Natural killer cell (primary cell): ENCODE results near the gene PCBP3. TPM values are rescaled to one million over a fixed set of nuclear protein-coding genes. Genes with fewer than 3 reads are reported as not detected.

Source experiments
- ATAC-seq, 3 donors: fragments of 150-1000 bp in 2 of 3; fragments of 200-7000 bp in 1 of 3; cut with Tn5 transposase; 1 replicate in 1 of 3; 2 replicates in 2 of 3; pipeline ENCODE4 v1.10.0; 2021; ENCODE audit warnings: mild to moderate bottlenecking in 2 of 3, moderate library complexity in 2 of 3
- DNase-seq, 2 donors: peaks; one replicate each; pipeline versions ENCODE4 v3.0.0 to v3.0.0-alpha.2; 2013 to 2021; ENCODE audit warnings: mixed read lengths in 1 of 2
- H3K27ac ChIP-seq: one replicate; pipeline ENCODE4 v1.5.1; 2013; ENCODE audit warnings: mild to moderate bottlenecking, low read length
- H3K27me3 ChIP-seq: one replicate; pipeline ENCODE4 v1.6.1; 2013; ENCODE audit warnings: low read length; ENCODE audit not compliant: control insufficient read depth, insufficient read depth
- H3K36me3 ChIP-seq: one replicate; pipeline ENCODE4 v1.6.1; 2013; ENCODE audit warnings: low read length; ENCODE audit not compliant: control insufficient read depth, insufficient read depth
- H3K4me1 ChIP-seq: one replicate; pipeline ENCODE4 v1.6.1; 2013; ENCODE audit warnings: low read length; ENCODE audit not compliant: control insufficient read depth, insufficient read depth
- H3K4me3 ChIP-seq: one replicate; pipeline ENCODE4 v1.5.1; 2013; ENCODE audit warnings: low read length
- H3K9me3 ChIP-seq: one replicate; pipeline ENCODE4 v1.6.1; 2013; ENCODE audit warnings: low read length; ENCODE audit not compliant: control insufficient read depth, insufficient read depth
- H3K27ac Mint-ChIP-seq, 2 donors: one replicate each; pipeline ENCODE4 v1.8.0; 2022; ENCODE audit warnings: mild to moderate bottlenecking in 2 of 2, mixed read lengths in 2 of 2, moderate library complexity in 1 of 2
- H3K27me3 Mint-ChIP-seq, 2 donors: one replicate each; pipeline ENCODE4 v1.8.0; 2022; ENCODE audit warnings: low read depth in 2 of 2, mixed read lengths in 2 of 2
- H3K36me3 Mint-ChIP-seq: one replicate; pipeline ENCODE4 v1.8.0; 2022; ENCODE audit warnings: mixed read lengths
- H3K4me1 Mint-ChIP-seq, 2 donors: one replicate each; pipeline ENCODE4 v1.8.0; 2022; ENCODE audit warnings: mixed read lengths in 2 of 2
- H3K4me3 Mint-ChIP-seq: one replicate; pipeline ENCODE4 v1.8.0; 2022; ENCODE audit warnings: mild to moderate bottlenecking, moderate library complexity, mixed read lengths
- H3K9me3 Mint-ChIP-seq, 2 donors: one replicate each; pipeline ENCODE4 v1.8.0; 2022; ENCODE audit warnings: mixed read lengths in 2 of 2
- CTCF ChIP-seq: fragments of 200-600 bp; IDR thresholded peaks from one replicate; pipeline ENCODE4 v1.8.0; 2022; ENCODE audit warnings: antibody characterized with exemption
- WGBS: methylation state at CpG from one replicate; pipeline ENCODE4 v1.1.7; 2013; ENCODE audit warnings: missing lambda C conversion rate; ENCODE audit not compliant: insufficient coverage; 5-methylcytosine and 5-hydroxymethylcytosine counted together
- intact Hi-C: fragments of 100-400 bp; cut with micrococcal nuclease; formaldehyde crosslinking; loops from one replicate; pipeline ENCODE4 v1.14.2; 2022
- total RNA-seq, 4 donors: library from RNA; stranded (reverse); fragments of 120-200 nt in 1 of 4; gene quantifications; one replicate each; pipeline versions ENCODE4 v1.2.3 to v1.2.4, GENCODE V29; 2013 to 2022

The PCBP3 gene
- total RNA-seq, 3 donors from 2014 or later (not counting 1 experiment from before 2014, with no cell fraction given) = 0.50 to 3.0 (median 0.52) TPM

GRCh38 chr21:45880097-45881068 lies 236.9 kb downstream of the PCBP3 start:
- Histone ChIP-seq H3K27me3 (no peaks in the 10 kb centered on the region), H3K4me3 (no peak overlapping the region), H3K4me1 (peaks cover 20% of the 10 kb centered on the region), H3K27ac (no peak overlapping the region), H3K9me3 (peaks cover 2% of the 10 kb centered on the region), H3K36me3 (no peaks in the 10 kb centered on the region)
- peaks cover 23 to 36% of the 10 kb centered on the region in 2 donors for H3K27me3 Mint-ChIP-seq
- TF ChIP-seq CTCF = peak; percentile 32
- peaks cover 3 to 5% of the 10 kb centered on the region in 2 donors for H3K9me3 Mint-ChIP-seq
- peak; percentile 37 to 82 for DNase-seq
- no peak overlapping the region for H3K27ac Mint-ChIP-seq
- intact Hi-C loops = no loop called here
- WGBS = 48% methylated on average over 25 of the region's 29 CpGs
- ATAC-seq = peak; percentile 53 to 74 (median 73)
- peaks cover 13 to 14% of the 10 kb centered on the region in 2 donors for H3K4me1 Mint-ChIP-seq
- H3K4me3 Mint-ChIP-seq = no peak overlapping the region
- H3K36me3 Mint-ChIP-seq = peaks cover 2% of the 10 kb centered on the region

GRCh38 chr21:45882645-45883044 lies 239.1 kb downstream of the PCBP3 start:
- no peaks in the 10 kb centered on the region for H3K36me3 ChIP-seq
- no peak overlapping the region for H3K4me3 Mint-ChIP-seq
- no peak for DNase-seq

GRCh38 chr21:45883090-45883489 lies 239.6 kb downstream of the PCBP3 start:
- Mint-ChIP-seq H3K9me3 (peaks cover 7 to 10% of the 10 kb centered on the region in 2 donors), H3K27me3 (peaks cover 22 to 36% of the 10 kb centered on the region in 2 donors), H3K27ac (no peak overlapping the region), H3K4me1 (peaks cover 25 to 33% of the 10 kb centered on the region in 2 donors), H3K4me3 (no peak overlapping the region), H3K36me3 (peaks cover 7% of the 10 kb centered on the region)
- no peak for TF ChIP-seq CTCF
- DNase-seq (no peak), ATAC-seq (no peak)
- no peak overlapping the region for H3K27ac ChIP-seq
- no peaks in the 10 kb centered on the region for H3K27me3 ChIP-seq
- 85% methylated on average over 4 of the region's 4 CpGs for WGBS
- peaks cover 19% of the 10 kb centered on the region for H3K9me3 ChIP-seq
- intact Hi-C loops = no loop called here
- no peak overlapping the region for H3K4me3 ChIP-seq
- H3K36me3 ChIP-seq = no peaks in the 10 kb centered on the region
- H3K4me1 ChIP-seq = peaks cover 42% of the 10 kb centered on the region

More at GRCh38 chr21:45882645-45883044, 239.1 kb downstream of the PCBP3 start:
- intact Hi-C loops = no loop called here
- H3K27me3 ChIP-seq = no peaks in the 10 kb centered on the region
- H3K9me3 Mint-ChIP-seq = peaks cover 7 to 10% of the 10 kb centered on the region in 2 donors
- H3K9me3 ChIP-seq = peaks cover 19% of the 10 kb centered on the region
- H3K4me1 Mint-ChIP-seq = peaks cover 25 to 33% of the 10 kb centered on the region in 2 donors
- WGBS = 84% methylated on average over 6 of the region's 8 CpGs
- no peak for TF ChIP-seq CTCF
- peaks cover 38% of the 10 kb centered on the region for H3K4me1 ChIP-seq
- peaks cover 23 to 36% of the 10 kb centered on the region in 2 donors for H3K27me3 Mint-ChIP-seq
- H3K27ac Mint-ChIP-seq = no peak overlapping the region
- no peak for ATAC-seq
- no peak overlapping the region for H3K4me3 ChIP-seq
- no peak overlapping the region for H3K27ac ChIP-seq
- peaks cover 7% of the 10 kb centered on the region for H3K36me3 Mint-ChIP-seq
